GM10248 (cell line): ENCODE data around the gene SPAG8.

Source experiments
- CTCF ChIA-PET: fragments of 300-600 bp; sonication (Branson Sonifier 250); formaldehyde crosslinking; extraction: SDS; loops from one replicate; lab custom pipeline; 2021; ENCODE audit warnings: antibody characterized with exemption; lab: Yijun Ruan, JAX
- POLR2A ChIA-PET: fragments of 350-650 bp; sonication (Branson Sonifier 250); formaldehyde crosslinking; extraction: SDS; loops from one replicate; lab custom pipeline; 2020; ENCODE audit warnings: antibody characterized with exemption; lab: Yijun Ruan, JAX
- DNase-seq: peaks from one replicate; pipeline ENCODE4 v3.0.0; 2012; ENCODE audit errors: extremely low spot score
- TF ChIP-seq, protein P1 (sequence below): IDR thresholded peaks from 2 replicates; pipeline ENCODE4 v1.5.1; 2012; ENCODE audit warnings: mild to moderate bottlenecking, low read depth; ENCODE audit errors: extremely low read depth, missing control alignments, control extremely low read depth

SPAG8 gene

DNA sequence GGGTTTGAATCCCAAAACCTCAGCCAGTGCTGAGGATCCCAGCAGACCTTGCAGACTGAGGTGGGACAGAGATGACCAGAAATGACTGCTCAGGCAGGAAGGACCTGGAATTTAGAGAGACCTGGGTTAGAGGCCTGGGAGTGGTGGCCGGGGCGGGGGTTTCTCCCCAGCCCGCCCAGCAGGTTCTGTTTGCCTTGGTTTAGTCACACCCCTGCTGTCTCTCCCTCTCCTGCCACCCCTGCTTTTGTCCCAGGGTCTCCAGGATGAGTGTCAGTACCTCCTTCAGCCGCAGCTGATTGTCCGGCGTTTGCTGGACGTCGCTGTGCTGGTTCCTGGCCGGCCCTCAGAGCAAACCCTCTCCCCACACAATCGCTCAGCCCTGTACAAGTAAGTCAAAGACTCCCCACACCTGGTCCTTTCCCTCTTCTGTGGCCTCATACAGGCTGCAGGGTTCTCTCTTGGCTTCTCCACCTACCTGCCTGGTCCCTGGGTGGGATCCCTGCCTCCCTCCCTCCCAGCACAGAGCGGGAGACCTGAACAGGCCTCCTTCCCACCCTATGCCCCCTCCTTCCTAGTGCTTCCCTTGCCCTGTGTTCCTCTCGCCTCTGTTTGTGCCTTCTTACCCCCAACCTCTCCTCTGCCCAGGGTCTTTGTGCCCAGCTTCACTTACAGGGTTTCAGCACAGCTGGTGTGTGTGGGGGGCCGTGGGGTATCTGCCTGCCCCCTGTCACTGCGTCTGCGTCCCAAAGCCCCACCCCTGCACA lies 29.0 kb upstream of the SPAG8 start:
- DNase-seq, result no peak
- POLR2A ChIA-PET, result no interaction called here
- CTCF ChIA-PET, result interaction anchor here (1.0 to 4.8 kb wide), 8 partner anchors 9 to 144 kb away, joined by 3 to 44 read pairs (median 6); partner anchors contain the start of genes FAM221B and TMEM8B
- TF ChIP-seq, protein P1, sequence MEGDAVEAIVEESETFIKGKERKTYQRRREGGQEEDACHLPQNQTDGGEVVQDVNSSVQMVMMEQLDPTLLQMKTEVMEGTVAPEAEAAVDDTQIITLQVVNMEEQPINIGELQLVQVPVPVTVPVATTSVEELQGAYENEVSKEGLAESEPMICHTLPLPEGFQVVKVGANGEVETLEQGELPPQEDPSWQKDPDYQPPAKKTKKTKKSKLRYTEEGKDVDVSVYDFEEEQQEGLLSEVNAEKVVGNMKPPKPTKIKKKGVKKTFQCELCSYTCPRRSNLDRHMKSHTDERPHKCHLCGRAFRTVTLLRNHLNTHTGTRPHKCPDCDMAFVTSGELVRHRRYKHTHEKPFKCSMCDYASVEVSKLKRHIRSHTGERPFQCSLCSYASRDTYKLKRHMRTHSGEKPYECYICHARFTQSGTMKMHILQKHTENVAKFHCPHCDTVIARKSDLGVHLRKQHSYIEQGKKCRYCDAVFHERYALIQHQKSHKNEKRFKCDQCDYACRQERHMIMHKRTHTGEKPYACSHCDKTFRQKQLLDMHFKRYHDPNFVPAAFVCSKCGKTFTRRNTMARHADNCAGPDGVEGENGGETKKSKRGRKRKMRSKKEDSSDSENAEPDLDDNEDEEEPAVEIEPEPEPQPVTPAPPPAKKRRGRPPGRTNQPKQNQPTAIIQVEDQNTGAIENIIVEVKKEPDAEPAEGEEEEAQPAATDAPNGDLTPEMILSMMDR, result no peak

DNA sequence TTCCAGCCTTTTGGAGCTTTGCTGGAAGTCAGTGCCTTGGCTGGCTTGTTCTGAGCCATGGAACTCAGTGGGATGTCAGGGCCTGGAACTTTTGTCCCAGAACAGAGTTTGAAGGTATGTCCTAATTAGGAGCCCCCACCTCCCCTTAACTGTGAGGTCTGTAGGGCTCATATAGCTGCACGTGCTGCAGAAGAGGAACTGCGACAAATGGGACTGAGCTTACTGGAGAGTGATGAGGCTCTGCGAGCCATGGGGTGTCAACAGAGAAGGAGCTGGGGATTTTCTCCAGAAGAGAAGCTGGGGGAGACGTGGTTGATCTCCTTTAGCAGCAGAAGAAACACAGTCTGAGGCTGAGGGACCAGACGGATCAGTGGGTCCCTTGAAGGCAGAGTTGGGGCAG lies 27.9 kb upstream of the SPAG8 start:
- TF ChIP-seq, protein P1, result no peak
- POLR2A ChIA-PET, result no interaction called here
- CTCF ChIA-PET, result interaction anchor here (1.1 to 4.8 kb wide), 7 partner anchors 8 to 231 kb away, joined by 3 to 44 read pairs (median 4); partner anchors contain the start of genes FAM221B and TMEM8B
- no peak for DNase-seq

- TF ChIP-seq, protein P1, result no peak
- DNase-seq, result no peak
- ChIA-PET POLR2A (no interaction called here), CTCF (interaction anchor here (0.8 to 5.0 kb wide), 6 partner anchors 8 to 80 kb away, joined by 3 to 39 read pairs (median 8); no protein-coding TSS in a partner anchor)
These were observed 24.5 kb upstream of the SPAG8 start for GRCh38 chr9:35836595-35836994.

GRCh38 chr9:35835766-35836165 lies 23.7 kb upstream of the SPAG8 start:
- TF ChIP-seq, protein P1, result no peak
- CTCF ChIA-PET, result interaction anchor here (0.7 to 5.0 kb wide), 12 partner anchors 8 to 108 kb away, joined by 3 to 39 read pairs (median 4); no protein-coding TSS in a partner anchor
- POLR2A ChIA-PET, result no interaction called here
- no peak for DNase-seq

DNA sequence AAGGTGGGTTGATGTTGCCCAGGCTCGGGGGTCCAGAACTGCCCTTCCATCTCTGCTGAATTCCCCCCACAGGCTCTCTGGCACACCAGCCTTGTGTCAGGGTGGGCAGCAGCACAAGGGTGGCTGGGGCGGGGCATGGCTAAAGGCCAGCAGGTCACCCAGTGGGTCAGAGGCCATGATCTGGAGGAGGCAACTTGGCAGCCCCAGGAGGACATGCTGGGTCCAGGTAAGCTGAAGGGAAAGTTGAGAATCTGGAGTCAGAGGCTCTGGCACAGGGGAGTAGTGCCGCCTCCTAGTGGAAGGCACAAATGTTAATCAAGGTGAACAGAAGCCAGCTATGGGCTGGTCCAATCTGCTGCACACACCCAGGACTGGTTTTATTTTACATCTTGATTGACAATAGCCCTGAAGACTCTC lies 23.2 kb upstream of the SPAG8 start:
- ChIA-PET POLR2A (no interaction called here), CTCF (interaction anchor here (0.9 to 5.0 kb wide), 11 partner anchors 9 to 108 kb away, joined by 3 to 39 read pairs (median 4); no protein-coding TSS in a partner anchor)
- no peak for DNase-seq
- TF ChIP-seq, protein P1, result peak; percentile 13

DNA sequence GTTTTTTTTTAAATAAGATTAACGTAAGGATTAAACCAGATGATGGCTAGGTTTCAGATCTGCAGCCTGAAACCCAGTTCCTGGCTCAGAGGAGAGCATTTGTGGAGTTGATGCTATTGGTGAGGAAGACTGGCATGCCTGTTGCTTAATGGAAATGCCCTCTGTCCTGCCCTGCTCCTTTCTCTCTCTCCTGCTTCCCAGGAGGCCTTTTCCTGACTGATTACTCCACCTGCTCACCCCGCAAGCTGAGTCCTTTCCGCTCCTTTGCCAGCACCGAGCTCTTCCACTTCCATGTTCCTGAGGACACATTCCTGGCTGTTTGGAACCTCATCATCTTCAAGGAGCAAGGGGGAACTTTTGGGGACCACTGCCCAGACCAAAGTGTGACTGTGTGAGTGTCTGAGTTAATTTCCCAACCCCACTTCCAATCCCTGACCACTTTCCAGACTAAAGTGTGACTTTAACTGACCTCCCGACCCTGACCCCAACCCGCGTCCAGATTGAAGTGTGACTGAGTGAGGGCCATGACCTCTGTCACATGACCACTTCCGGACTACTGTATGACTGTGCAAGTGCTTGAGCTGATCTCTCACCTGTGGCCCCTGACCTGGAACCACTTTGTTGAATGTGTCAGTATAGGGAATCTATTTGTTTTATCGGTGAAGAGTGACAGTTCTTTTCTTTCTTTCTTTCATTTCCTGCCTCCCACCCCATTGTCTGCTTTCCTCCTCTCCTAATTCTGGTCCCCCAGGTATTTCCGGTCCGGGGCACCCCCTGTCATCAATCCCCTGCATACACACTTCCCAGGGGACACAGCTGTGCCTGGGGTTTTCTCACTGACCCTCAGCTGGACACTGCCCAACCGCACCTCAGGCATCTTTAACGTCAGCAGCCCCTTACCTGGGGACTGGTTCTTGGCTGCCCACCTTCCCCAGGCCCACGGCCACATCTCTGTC lies 22.5 kb upstream of the SPAG8 start:
- DNase-seq, result no peak
- TF ChIP-seq, protein P1, result no peak
- POLR2A ChIA-PET, result interaction anchor here (0.6 kb wide), 1 partner anchor 8 kb away, joined by 4 read pairs; no protein-coding TSS in a partner anchor
- CTCF ChIA-PET, result interaction anchor here (0.9 to 5.0 kb wide), 12 partner anchors 8 to 189 kb away, joined by 3 to 39 read pairs (median 5); partner anchors contain the start of gene SPAG8
